MCF 10A (cell line): ENCODE measurements around the gene GPC3. TPM values are rescaled to one million over a fixed set of nuclear protein-coding genes. Genes with fewer than 3 reads are reported as not detected.

Source experiments
- BruUV-seq: library from RNA; stranded (reverse); fragments of 400-500 nt; replicated peaks from 2 replicates; lab custom pipeline; 2021; lab: Mats Ljungman, UMichigan
- CTCF ChIA-PET: fragments of 300-600 bp; sonication (Branson Sonifier 250); formaldehyde crosslinking; extraction: SDS; loops from one replicate; lab custom pipeline; 2021; ENCODE audit warnings: antibody characterized with exemption, inconsistent platforms; lab: Yijun Ruan, JAX
- POLR2A ChIA-PET: fragments of 300-600, 350-650 bp; sonication (Branson Sonifier 250); formaldehyde crosslinking; extraction: SDS; loops from one replicate; lab custom pipeline; 2020; ENCODE audit warnings: antibody characterized with exemption, inconsistent platforms; lab: Yijun Ruan, JAX
- DNase-seq: peaks from one replicate; pipeline ENCODE4 v3.0.0-alpha.2; 2018; ENCODE audit not compliant: unreplicated experiment
- H3K27ac Mint-ChIP-seq: one replicate; pipeline ENCODE4 v1.8.0; 2022; ENCODE audit warnings: mild to moderate bottlenecking, low read depth, mixed read lengths; ENCODE audit not compliant: unreplicated experiment
- H3K27me3 Mint-ChIP-seq: one replicate; pipeline ENCODE4 v1.8.0; 2022; ENCODE audit warnings: mixed read lengths; ENCODE audit not compliant: insufficient read depth, unreplicated experiment
- H3K36me3 Mint-ChIP-seq: one replicate; pipeline ENCODE4 v1.8.0; 2022; ENCODE audit warnings: mild to moderate bottlenecking, moderate library complexity, mixed read lengths; ENCODE audit not compliant: insufficient read depth, unreplicated experiment
- H3K4me1 Mint-ChIP-seq: one replicate; pipeline ENCODE4 v1.8.0; 2022; ENCODE audit warnings: mixed read lengths; ENCODE audit not compliant: insufficient read depth, unreplicated experiment
- H3K4me3 Mint-ChIP-seq: one replicate; pipeline ENCODE4 v1.8.0; 2022; ENCODE audit warnings: mild to moderate bottlenecking, moderate library complexity, mixed read lengths; ENCODE audit not compliant: unreplicated experiment
- H3K9me3 Mint-ChIP-seq: one replicate; pipeline ENCODE4 v1.8.0; 2022; ENCODE audit warnings: mixed read lengths; ENCODE audit not compliant: unreplicated experiment
- intact Hi-C: fragments of 100-400 bp; cut with micrococcal nuclease; formaldehyde crosslinking; loops from 2 replicates; pipeline ENCODE4 v1.14.1; 2022
- total RNA-seq: library from RNA; stranded (reverse); gene quantifications from 2 replicates; pipeline ENCODE4 v1.2.3, GENCODE V29; 2022
- TF ChIP-seq, protein P1 (sequence below): fragments of 200-600 bp; IDR thresholded peaks from one replicate; pipeline ENCODE4 v1.8.0; 2022; ENCODE audit warnings: antibody characterized with exemption, mild to moderate bottlenecking; ENCODE audit not compliant: unreplicated experiment

GPC3 gene
- total RNA-seq, 1 experiment from 2014 or later: 0.37 TPM

DNA sequence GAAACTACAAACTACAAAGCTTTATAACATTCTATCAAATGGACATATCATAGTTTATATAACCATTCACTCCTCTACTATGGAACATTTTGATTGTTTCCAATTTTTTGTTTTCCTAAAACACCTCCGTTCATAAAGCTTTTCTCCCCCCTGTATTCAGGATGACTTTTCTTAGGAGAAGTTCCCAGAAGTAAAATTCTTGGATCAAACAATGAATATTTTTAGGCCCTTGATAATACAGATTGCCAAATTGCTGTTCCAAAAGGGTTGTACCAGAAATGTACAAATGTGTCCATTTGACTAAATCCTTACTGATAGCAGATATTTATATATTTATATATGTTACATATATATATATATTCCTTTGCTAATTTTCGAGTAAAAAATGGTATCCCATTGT is 77.8 kb downstream of the GPC3 start:
- Mint-ChIP-seq H3K36me3 (no peaks in the 10 kb centered on the region), H3K27me3 (peaks cover 59% of the 10 kb centered on the region), H3K4me3 (no peak overlapping the region), H3K9me3 (no peaks in the 10 kb centered on the region), H3K27ac (no peak overlapping the region), H3K4me1 (no peaks in the 10 kb centered on the region)
- no TSS peak for BruUV-seq
- DNase-seq: no peak
- intact Hi-C loops: no loop called here
- CTCF ChIA-PET: no interaction called here
- POLR2A ChIA-PET: interaction anchor here (0.6 kb wide), 1 partner anchor 9 kb away, joined by 3 read pairs; no protein-coding TSS in a partner anchor
- TF ChIP-seq, protein P1, sequence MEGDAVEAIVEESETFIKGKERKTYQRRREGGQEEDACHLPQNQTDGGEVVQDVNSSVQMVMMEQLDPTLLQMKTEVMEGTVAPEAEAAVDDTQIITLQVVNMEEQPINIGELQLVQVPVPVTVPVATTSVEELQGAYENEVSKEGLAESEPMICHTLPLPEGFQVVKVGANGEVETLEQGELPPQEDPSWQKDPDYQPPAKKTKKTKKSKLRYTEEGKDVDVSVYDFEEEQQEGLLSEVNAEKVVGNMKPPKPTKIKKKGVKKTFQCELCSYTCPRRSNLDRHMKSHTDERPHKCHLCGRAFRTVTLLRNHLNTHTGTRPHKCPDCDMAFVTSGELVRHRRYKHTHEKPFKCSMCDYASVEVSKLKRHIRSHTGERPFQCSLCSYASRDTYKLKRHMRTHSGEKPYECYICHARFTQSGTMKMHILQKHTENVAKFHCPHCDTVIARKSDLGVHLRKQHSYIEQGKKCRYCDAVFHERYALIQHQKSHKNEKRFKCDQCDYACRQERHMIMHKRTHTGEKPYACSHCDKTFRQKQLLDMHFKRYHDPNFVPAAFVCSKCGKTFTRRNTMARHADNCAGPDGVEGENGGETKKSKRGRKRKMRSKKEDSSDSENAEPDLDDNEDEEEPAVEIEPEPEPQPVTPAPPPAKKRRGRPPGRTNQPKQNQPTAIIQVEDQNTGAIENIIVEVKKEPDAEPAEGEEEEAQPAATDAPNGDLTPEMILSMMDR: no peak

GRCh38 chrX:133905305-133905704 is 80.1 kb downstream of the GPC3 start:
- ChIA-PET CTCF (no interaction called here), POLR2A (interaction anchor here (0.6 kb wide), 1 partner anchor 166 kb away, joined by 4 read pairs; no protein-coding TSS in a partner anchor)
- BruUV-seq: no TSS peak
- Mint-ChIP-seq H3K27ac (no peak overlapping the region), H3K4me1 (no peaks in the 10 kb centered on the region), H3K36me3 (no peaks in the 10 kb centered on the region), H3K9me3 (no peaks in the 10 kb centered on the region), H3K4me3 (no peak overlapping the region), H3K27me3 (peaks cover 48% of the 10 kb centered on the region)
- intact Hi-C loops: no loop called here
- TF ChIP-seq, protein P1: no peak
- no peak for DNase-seq

DNA sequence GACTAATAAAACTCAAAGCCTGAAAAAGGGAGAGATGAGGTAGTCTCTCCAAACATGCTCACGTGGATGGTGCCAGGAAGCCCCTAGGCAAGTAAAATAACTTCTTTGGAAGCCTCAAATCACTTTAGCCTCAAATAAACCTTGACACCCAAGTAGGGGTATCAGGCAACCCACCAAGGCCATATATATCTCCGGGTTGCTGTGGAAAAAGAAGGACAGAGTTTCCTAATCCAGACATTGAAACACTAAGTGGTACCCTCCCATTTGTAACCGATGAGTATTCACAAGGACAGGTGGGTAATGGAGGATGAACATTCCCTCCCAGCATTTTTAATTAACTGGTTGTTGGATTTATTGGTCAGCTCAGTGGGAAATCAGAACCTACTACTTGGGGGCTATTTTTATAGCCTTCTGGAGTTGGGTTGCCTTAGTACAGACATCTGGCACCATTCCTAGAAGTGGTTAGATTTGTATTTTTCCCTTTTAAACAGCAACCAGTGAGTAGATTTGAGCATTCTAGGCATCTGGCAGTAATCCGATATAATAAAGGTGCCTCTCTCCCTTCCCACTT is 87.7 kb downstream of the GPC3 start:
- no peaks in the 10 kb centered on the region for H3K9me3 Mint-ChIP-seq
- H3K4me3 Mint-ChIP-seq: no peak overlapping the region
- H3K27me3 Mint-ChIP-seq: peaks cover 16% of the 10 kb centered on the region
- H3K36me3 Mint-ChIP-seq: no peaks in the 10 kb centered on the region
- H3K27ac Mint-ChIP-seq: no peak overlapping the region
- TF ChIP-seq, protein P1: no peak
- intact Hi-C loops: no loop called here
- CTCF ChIA-PET: no interaction called here
- POLR2A ChIA-PET: interaction anchor here (0.7 kb wide), 1 partner anchor 10 kb away, joined by 3 read pairs; no protein-coding TSS in a partner anchor
- no peaks in the 10 kb centered on the region for H3K4me1 Mint-ChIP-seq
- DNase-seq: no peak
- BruUV-seq: no TSS peak

GRCh38 chrX:133892337-133892736 is 93.1 kb downstream of the GPC3 start:
- BruUV-seq: no TSS peak
- POLR2A ChIA-PET: interaction anchor here (0.8 kb wide), 1 partner anchor 247 kb away, joined by 3 read pairs; no protein-coding TSS in a partner anchor
- Mint-ChIP-seq H3K27ac (no peak overlapping the region), H3K36me3 (no peaks in the 10 kb centered on the region), H3K9me3 (no peaks in the 10 kb centered on the region), H3K4me1 (no peaks in the 10 kb centered on the region), H3K4me3 (no peak overlapping the region), H3K27me3 (peaks cover 2% of the 10 kb centered on the region)
- TF ChIP-seq, protein P1: no peak
- DNase-seq: no peak
- CTCF ChIA-PET: interaction anchor here (1.0 to 1.3 kb wide), 2 partner anchors 9 to 29 kb away, joined by 3 to 5 read pairs; no protein-coding TSS in a partner anchor
- intact Hi-C loops: no loop called here
